ENCODE measurements around the gene CYP27B1. TPM values are rescaled to one million over a fixed set of nuclear protein-coding genes. Genes with fewer than 3 reads are reported as not detected.

The CYP27B1 gene
- total and polyA plus RNA-seq, 2 experiments from 2014 or later: 1.1 to 2.7 TPM

GRCh38 chr12:57783861-57784260 is 17.0 kb upstream of the CYP27B1 start:
- H3K27ac Mint-ChIP-seq: no peak overlapping the region
- Histone ChIP-seq H3K4me3 (0 out of 2 replicates have a peak overlapping the region, but pooled peaks have one; percentile 100), H3K9me2 (ENCODE audit: insufficient read depth) (no peaks in the 10 kb centered on the region), H4K20me1 (replicated peaks; ENCODE audit: insufficient read depth) (peaks cover 7% of the 10 kb centered on the region), H3K4me1 (ENCODE audit: insufficient read depth) (peaks cover 5% of the 10 kb centered on the region; the same call in 1 of the 2 replicates), H3K4me2 (peak overlapping the region; percentile 98; the same call in 1 of the 2 replicates), H2AFZ (no peak overlapping the region), H3K27ac (ENCODE audit: low read depth) (no peak overlapping the region), H3K79me2 (replicated peaks; ENCODE audit: insufficient read depth) (peaks cover 18% of the 10 kb centered on the region), H3K36me3 (ENCODE audit: insufficient read depth) (peaks cover 20% of the 10 kb centered on the region; the same call in 1 of the 2 replicates), H3K27me3 (ENCODE audit: insufficient read depth) (no peaks in the 10 kb centered on the region), H3F3A (replicated peaks; ENCODE audit: low read depth) (no peaks in the 10 kb centered on the region)
- peaks cover 36% of the 10 kb centered on the region for H3K36me3 Mint-ChIP-seq (ENCODE audit: low read depth)
- TF ChIP-seq STAT1 (IDR thresholded peaks at IDR 0.05; ENCODE audit: unreplicated experiment) (no peak), POLR2AphosphoS5 (IDR thresholded peaks at IDR 0.05; ENCODE audit: low read depth) (no peak), ZNF114 (CRISPR knock-in tag; IDR thresholded peaks at IDR 0.05) (no peak), ZNF462 (CRISPR knock-in tag; IDR thresholded peaks at IDR 0.05) (no peak), REST (IDR thresholded peaks at IDR 0.05; ENCODE audit: unreplicated experiment) (no peak), EZH2 (IDR thresholded peaks at IDR 0.05; ENCODE audit: low read depth, unreplicated experiment) (no peak), EZH2phosphoT487 (IDR thresholded peaks at IDR 0.05; ENCODE audit: unreplicated experiment) (no peak), ETS1 (IDR thresholded peaks at IDR 0.05) (no peak), CTCF (conservative IDR thresholded peaks at IDR 0.05; ENCODE audit: low read depth in 2 of 2) (no peak), NANOG (IDR thresholded peaks at IDR 0.05; ENCODE audit: borderline replicate concordance) (no peak)
- ATAC-seq: no peak
- H3K4me3 Mint-ChIP-seq: peak overlapping the region; percentile 100
- no peaks in the 10 kb centered on the region for H3K9me3 Mint-ChIP-seq
- peaks cover 5% of the 10 kb centered on the region for H3K27me3 Mint-ChIP-seq (ENCODE audit: insufficient read depth, low read depth, poor library complexity)
- H3K4me1 Mint-ChIP-seq: peaks cover 4% of the 10 kb centered on the region; the same call in 1 of the 3 replicates
- no peak for DNase-seq (ENCODE audit: low spot score)
